GM10248 (cell line): ENCODE results near the gene DACH2.

Source experiments
- CTCF ChIA-PET: fragments of 300-600 bp; sonication (Branson Sonifier 250); formaldehyde crosslinking; extraction: SDS; loops from one replicate; lab custom pipeline; 2021; ENCODE audit warnings: antibody characterized with exemption; lab: Yijun Ruan, JAX
- POLR2A ChIA-PET: fragments of 350-650 bp; sonication (Branson Sonifier 250); formaldehyde crosslinking; extraction: SDS; loops from one replicate; lab custom pipeline; 2020; ENCODE audit warnings: antibody characterized with exemption; lab: Yijun Ruan, JAX
- DNase-seq: peaks from one replicate; pipeline ENCODE4 v3.0.0; 2012; ENCODE audit errors: extremely low spot score
- TF ChIP-seq, protein P1 (sequence below): IDR thresholded peaks from 2 replicates; pipeline ENCODE4 v1.5.1; 2012; ENCODE audit warnings: mild to moderate bottlenecking, low read depth; ENCODE audit errors: extremely low read depth, missing control alignments, control extremely low read depth

DACH2 gene

DNA sequence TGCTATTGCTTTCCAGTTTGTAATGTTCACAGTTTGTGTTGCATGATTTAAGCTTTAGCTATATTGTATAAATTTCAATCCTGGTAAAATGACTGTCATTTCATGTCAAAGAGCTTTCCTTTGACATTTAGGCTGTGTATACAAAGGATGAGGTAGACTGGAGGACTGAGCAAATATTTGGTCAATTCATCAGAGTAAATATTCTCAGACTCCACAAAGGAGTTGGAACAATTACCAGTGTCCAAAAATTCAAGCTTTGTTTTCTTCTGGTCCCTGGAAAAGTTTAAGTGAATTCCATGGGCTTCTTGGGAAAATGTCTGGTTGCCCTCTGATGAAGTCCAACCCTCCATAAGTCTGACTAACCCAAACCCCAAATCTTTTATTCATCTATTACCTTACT lies 682.4 kb downstream of the DACH2 start:
- no peak for DNase-seq
- TF ChIP-seq, protein P1, sequence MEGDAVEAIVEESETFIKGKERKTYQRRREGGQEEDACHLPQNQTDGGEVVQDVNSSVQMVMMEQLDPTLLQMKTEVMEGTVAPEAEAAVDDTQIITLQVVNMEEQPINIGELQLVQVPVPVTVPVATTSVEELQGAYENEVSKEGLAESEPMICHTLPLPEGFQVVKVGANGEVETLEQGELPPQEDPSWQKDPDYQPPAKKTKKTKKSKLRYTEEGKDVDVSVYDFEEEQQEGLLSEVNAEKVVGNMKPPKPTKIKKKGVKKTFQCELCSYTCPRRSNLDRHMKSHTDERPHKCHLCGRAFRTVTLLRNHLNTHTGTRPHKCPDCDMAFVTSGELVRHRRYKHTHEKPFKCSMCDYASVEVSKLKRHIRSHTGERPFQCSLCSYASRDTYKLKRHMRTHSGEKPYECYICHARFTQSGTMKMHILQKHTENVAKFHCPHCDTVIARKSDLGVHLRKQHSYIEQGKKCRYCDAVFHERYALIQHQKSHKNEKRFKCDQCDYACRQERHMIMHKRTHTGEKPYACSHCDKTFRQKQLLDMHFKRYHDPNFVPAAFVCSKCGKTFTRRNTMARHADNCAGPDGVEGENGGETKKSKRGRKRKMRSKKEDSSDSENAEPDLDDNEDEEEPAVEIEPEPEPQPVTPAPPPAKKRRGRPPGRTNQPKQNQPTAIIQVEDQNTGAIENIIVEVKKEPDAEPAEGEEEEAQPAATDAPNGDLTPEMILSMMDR: no peak
- POLR2A ChIA-PET: no interaction called here
- CTCF ChIA-PET: interaction anchor here (1.4 kb wide), 1 partner anchor 18 kb away, joined by 5 read pairs; no protein-coding TSS in a partner anchor

DNA sequence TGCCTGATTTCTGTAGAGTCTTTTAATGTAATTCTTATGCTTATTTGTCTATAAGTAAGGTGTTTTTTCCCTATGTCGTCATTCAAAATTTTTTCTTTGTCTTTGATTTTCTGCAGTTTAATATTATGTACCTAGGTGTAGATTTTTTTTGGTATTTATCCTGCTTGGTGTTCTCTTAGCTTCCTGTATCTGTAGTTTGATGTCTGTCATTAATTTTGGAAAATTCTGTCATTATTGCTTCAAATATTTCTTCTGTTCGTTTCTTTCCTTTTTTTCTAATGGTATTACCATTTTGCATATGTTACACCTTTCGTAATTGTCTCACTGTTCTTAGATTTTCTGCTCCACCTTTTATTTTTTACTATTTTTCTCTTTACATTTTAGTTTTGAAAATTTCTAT lies 696.9 kb downstream of the DACH2 start:
- ChIA-PET POLR2A (no interaction called here), CTCF (no interaction called here)
- DNase-seq: no peak
- TF ChIP-seq, protein P1: no peak
